ENCODE measurements around the gene RBMXL3. TPM values are rescaled to one million over a fixed set of nuclear protein-coding genes. Genes with fewer than 3 reads are reported as not detected.

The RBMXL3 gene
- total RNA-seq (not detected), polyA plus RNA-seq (not detected)

GRCh38 chrX:115189110-115189509 lies at the start of gene RBMXL3:
RBMXL3 (plus strand) TSS chrX:115189410; CDS start chrX:115189442, 32 bp downstream.
- DNase-seq (ENCODE audit: extremely low spot score) = no peak
- no peaks in the 10 kb centered on the region for H3K4me1 ChIP-seq (ENCODE audit: insufficient read depth)
- H3K4me3 ChIP-seq (ENCODE audit: low read depth, low read length) = no peak within 1 kb of the TSS
- H3K27ac ChIP-seq (ENCODE audit: low read depth) = no peak within 1 kb of the TSS
- 96% methylated on average over 16 of the region's 16 CpGs for WGBS
- no peaks in the 10 kb centered on the region for H3K36me3 ChIP-seq (ENCODE audit: insufficient read depth)

DNA sequence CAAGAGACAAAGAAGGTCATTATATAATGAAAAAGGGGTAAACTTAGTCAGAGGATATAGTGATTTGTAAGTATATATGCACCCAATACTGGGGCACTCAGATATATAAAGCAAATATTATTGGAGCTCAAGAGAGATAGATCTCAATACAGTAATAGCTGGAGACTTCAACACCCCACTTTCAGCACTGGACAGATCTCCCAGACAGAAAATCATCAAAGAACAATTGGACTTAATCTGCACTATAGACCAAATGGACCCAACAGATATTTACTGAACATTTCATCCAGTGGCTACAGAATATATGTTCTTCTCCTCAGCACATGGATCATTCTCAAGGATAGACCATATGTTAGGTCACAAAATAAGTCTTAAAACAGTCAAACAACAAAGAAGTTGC lies 47.2 kb upstream of the RBMXL3 start:
- no peak for DNase-seq (ENCODE audit: extremely low spot score)
- H3K36me3 ChIP-seq (ENCODE audit: insufficient read depth) = no peaks in the 10 kb centered on the region
- no peak overlapping the region for H3K4me3 ChIP-seq (ENCODE audit: low read depth, low read length)
- no peaks in the 10 kb centered on the region for H3K4me1 ChIP-seq (ENCODE audit: insufficient read depth)
- H3K27ac ChIP-seq (ENCODE audit: low read depth) = no peak overlapping the region

DNA sequence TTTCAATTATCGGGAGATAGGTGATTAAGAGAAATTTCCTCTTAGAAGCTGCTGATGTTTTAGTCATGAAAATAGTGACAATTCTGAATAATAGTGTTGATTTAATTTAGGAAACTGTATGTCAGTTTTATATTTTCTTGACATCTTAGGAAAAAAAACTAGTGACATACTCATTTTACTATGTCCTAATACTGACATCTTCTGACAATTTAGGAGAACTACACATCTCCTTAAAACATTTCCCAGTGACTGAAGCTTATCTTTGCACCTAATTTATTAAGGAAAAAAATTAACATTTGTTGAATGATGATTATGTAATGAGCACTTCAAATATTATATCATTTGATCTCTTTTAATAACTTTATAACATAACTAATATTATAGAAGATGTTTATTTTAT lies 42.0 kb upstream of the RBMXL3 start:
- Histone ChIP-seq H3K36me3 (ENCODE audit: insufficient read depth) (no peaks in the 10 kb centered on the region), H3K4me3 (ENCODE audit: low read depth, low read length) (no peak overlapping the region), H3K4me1 (ENCODE audit: insufficient read depth) (no peaks in the 10 kb centered on the region), H3K27ac (ENCODE audit: low read depth) (no peak overlapping the region)
- 89% methylated on average over 1 of the region's 1 CpG for WGBS
- no peak for DNase-seq (ENCODE audit: extremely low spot score)

DNA sequence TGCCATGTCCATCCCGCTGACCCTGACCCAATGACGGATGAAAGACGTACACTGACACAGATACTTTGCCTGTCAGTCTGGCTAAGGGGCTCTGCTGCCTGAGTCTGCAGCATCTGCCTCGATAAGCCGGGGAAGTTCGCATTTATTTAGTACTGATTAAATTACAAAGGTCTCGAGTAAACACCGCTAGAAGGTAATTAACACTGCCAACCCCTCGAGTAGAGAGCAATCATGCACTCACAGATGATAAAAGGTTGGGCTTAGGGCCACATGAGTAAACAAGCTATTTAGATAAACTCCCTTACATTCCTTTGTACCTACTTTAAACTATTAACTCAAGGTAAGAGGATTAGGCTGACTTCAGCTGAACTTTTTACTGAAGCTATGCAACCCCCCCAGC lies 16.0 kb upstream of the RBMXL3 start:
- H3K36me3 ChIP-seq (ENCODE audit: insufficient read depth) = no peaks in the 10 kb centered on the region

GRCh38 chrX:115174548-115174947 lies 14.7 kb upstream of the RBMXL3 start:
- DNase-seq (ENCODE audit: extremely low spot score) = no peak
- Histone ChIP-seq H3K27ac (ENCODE audit: low read depth) (no peak overlapping the region), H3K36me3 (ENCODE audit: insufficient read depth) (no peaks in the 10 kb centered on the region), H3K4me3 (ENCODE audit: low read depth, low read length) (no peak overlapping the region), H3K4me1 (ENCODE audit: insufficient read depth) (no peaks in the 10 kb centered on the region)
- WGBS = 84% methylated on average over 3 of the region's 3 CpGs

More for the DNA sequence above, 16.0 kb upstream of the RBMXL3 start:
- no peak for DNase-seq (ENCODE audit: extremely low spot score)
- 76% methylated on average over 9 of the region's 9 CpGs for WGBS
- H3K4me3 ChIP-seq (ENCODE audit: low read depth, low read length) = no peak overlapping the region
- H3K4me1 ChIP-seq (ENCODE audit: insufficient read depth) = no peaks in the 10 kb centered on the region
- H3K27ac ChIP-seq (ENCODE audit: low read depth) = no peak overlapping the region

- no peak for DNase-seq (ENCODE audit: extremely low spot score)
- no peaks in the 10 kb centered on the region for H3K36me3 ChIP-seq (ENCODE audit: insufficient read depth)
- no peak overlapping the region for H3K4me3 ChIP-seq (ENCODE audit: low read depth, low read length)
- no peak overlapping the region for H3K27ac ChIP-seq (ENCODE audit: low read depth)
- H3K4me1 ChIP-seq (ENCODE audit: insufficient read depth) = no peaks in the 10 kb centered on the region
- WGBS = 96% methylated on average over 4 of the region's 4 CpGs
Observed at GRCh38 chrX:115177932-115178331, 11.3 kb upstream of the RBMXL3 start.

GRCh38 chrX:115178473-115178872 lies 10.7 kb upstream of the RBMXL3 start:
- Histone ChIP-seq H3K27ac (ENCODE audit: low read depth) (no peak overlapping the region), H3K4me1 (ENCODE audit: insufficient read depth) (no peaks in the 10 kb centered on the region), H3K4me3 (ENCODE audit: low read depth, low read length) (no peak overlapping the region), H3K36me3 (ENCODE audit: insufficient read depth) (no peaks in the 10 kb centered on the region)
- WGBS = 85% methylated on average over 1 of the region's 1 CpG
- no peak for DNase-seq (ENCODE audit: extremely low spot score)

DNA sequence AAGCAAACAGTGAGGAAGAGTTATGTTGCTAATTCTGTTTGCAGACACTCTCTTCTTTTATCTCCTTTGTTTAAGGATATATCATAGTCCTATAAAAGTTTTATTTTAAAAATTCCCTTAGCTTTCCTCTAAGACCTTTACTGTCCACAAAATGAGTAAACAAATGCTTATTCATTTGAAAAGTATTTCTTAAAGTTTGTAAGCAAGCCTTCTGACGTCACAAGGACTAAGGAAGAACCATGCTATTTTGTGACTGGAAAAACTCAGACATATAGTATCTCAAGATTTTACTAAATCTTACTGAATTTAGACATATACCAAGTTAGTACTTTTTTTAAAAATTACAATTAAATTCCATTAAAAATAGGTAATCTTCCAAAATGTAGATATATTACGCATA lies 5.2 kb upstream of the RBMXL3 start:
- 69% methylated on average over 2 of the region's 2 CpGs for WGBS
- H3K36me3 ChIP-seq (ENCODE audit: insufficient read depth) = no peaks in the 10 kb centered on the region
- H3K4me1 ChIP-seq (ENCODE audit: insufficient read depth) = no peaks in the 10 kb centered on the region
- no peak for DNase-seq (ENCODE audit: extremely low spot score)
- H3K27ac ChIP-seq (ENCODE audit: low read depth) = no peak overlapping the region
- no peak overlapping the region for H3K4me3 ChIP-seq (ENCODE audit: low read depth, low read length)

GRCh38 chrX:115189646-115190635 lies 731 bp downstream of the RBMXL3 start:
- no peak for DNase-seq (ENCODE audit: extremely low spot score)
- Histone ChIP-seq H3K4me1 (ENCODE audit: insufficient read depth) (no peaks in the 10 kb centered on the region), H3K36me3 (ENCODE audit: insufficient read depth) (no peaks in the 10 kb centered on the region), H3K4me3 (ENCODE audit: low read depth, low read length) (no peak overlapping the region), H3K27ac (ENCODE audit: low read depth) (no peak overlapping the region)
- 96% methylated on average over 73 of the region's 76 CpGs for WGBS

- H3K36me3 ChIP-seq (ENCODE audit: insufficient read depth) = no peaks in the 10 kb centered on the region
- DNase-seq (ENCODE audit: extremely low spot score) = no peak
- no peak overlapping the region for H3K4me3 ChIP-seq (ENCODE audit: low read depth, low read length)
- no peak overlapping the region for H3K27ac ChIP-seq (ENCODE audit: low read depth)
- WGBS = 98% methylated on average over 64 of the region's 64 CpGs
- no peaks in the 10 kb centered on the region for H3K4me1 ChIP-seq (ENCODE audit: insufficient read depth)
Observed at GRCh38 chrX:115190636-115191489, 1.7 kb downstream of the RBMXL3 start.

GRCh38 chrX:115191490-115192243 lies 2.5 kb downstream of the RBMXL3 start:
- no peak overlapping the region for H3K27ac ChIP-seq (ENCODE audit: low read depth)
- H3K4me1 ChIP-seq (ENCODE audit: insufficient read depth) = no peaks in the 10 kb centered on the region
- no peak overlapping the region for H3K4me3 ChIP-seq (ENCODE audit: low read depth, low read length)
- H3K36me3 ChIP-seq (ENCODE audit: insufficient read depth) = no peaks in the 10 kb centered on the region
- WGBS = 98% methylated on average over 64 of the region's 64 CpGs
- DNase-seq (ENCODE audit: extremely low spot score) = no peak

DNA sequence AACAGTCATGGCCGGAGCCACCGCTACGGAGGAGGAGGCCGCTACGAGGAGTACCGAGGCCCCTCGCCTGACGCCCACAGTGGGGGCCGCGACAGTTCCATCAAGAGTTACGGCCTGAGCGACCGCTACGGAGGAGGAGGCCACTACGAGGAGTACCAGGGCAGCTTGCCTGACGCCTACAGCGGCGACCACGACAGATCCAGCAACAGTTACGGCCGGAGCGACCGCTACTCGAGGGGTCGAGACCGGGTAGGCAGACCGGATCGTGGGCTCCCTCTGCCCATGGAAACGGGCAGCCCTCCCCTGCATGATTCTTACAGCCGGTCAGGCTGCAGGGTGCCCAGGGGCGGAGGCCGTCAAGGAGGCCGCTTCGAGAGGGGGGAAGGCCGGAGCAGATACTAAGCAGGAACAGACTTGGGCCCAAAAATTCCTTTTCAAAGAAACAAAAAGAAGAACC lies 3.1 kb downstream of the RBMXL3 start:
- no peaks in the 10 kb centered on the region for H3K4me1 ChIP-seq (ENCODE audit: insufficient read depth)
- no peak for DNase-seq (ENCODE audit: extremely low spot score)
- no peaks in the 10 kb centered on the region for H3K36me3 ChIP-seq (ENCODE audit: insufficient read depth)
- 96% methylated on average over 35 of the region's 35 CpGs for WGBS
- no peak overlapping the region for H3K27ac ChIP-seq (ENCODE audit: low read depth)
- no peak overlapping the region for H3K4me3 ChIP-seq (ENCODE audit: low read depth, low read length)

DNA sequence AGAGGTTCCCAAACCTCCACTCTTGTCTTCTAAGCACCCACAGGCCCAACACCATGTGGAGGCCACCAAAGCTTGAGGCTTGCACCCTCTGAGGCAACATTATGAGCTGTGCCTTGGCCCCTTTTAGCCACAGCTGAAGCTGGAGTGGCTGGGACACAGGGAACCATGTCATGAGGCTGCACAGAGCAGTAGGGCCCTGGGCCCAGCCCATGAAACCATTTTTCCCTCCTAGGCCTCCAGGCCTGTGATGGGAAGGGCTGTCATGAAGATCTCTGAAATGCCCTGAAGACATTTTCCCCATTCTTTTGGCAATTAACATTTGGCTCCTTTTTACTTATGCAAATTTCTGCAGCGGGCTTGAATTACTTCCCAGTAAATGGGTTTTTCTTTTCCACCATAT lies 14.8 kb downstream of the RBMXL3 start:
- Histone ChIP-seq H3K4me3 (ENCODE audit: low read depth, low read length) (no peak overlapping the region), H3K27ac (ENCODE audit: low read depth) (no peak overlapping the region), H3K4me1 (ENCODE audit: insufficient read depth) (no peaks in the 10 kb centered on the region), H3K36me3 (ENCODE audit: insufficient read depth) (no peaks in the 10 kb centered on the region)
- DNase-seq (ENCODE audit: extremely low spot score) = no peak
- 98% methylated on average over 1 of the region's 1 CpG for WGBS

Data from urinary bladder (tissue), 4 donors.